HepG2 (cell line): Measurements from ENCODE around the gene STK39. TPM values are rescaled to one million over a fixed set of nuclear protein-coding genes. Genes with fewer than 3 reads are reported as not detected.

ENCODE experiments used
- BRCA1 ChIP-seq: sonication (generic); formaldehyde crosslinking; IDR thresholded peaks from 2 replicates; pipeline ENCODE4 v1.4.0; 2020; ENCODE audit warnings: missing genetic modification reagents
- CREBL2 ChIP-seq: sonication (generic); formaldehyde crosslinking; IDR thresholded peaks from 2 replicates; pipeline ENCODE4 v1.8.1; 2023; ENCODE audit warnings: missing genetic modification reagents, mild to moderate bottlenecking, borderline replicate concordance
- CTCF ChIP-seq: sonication (generic); formaldehyde crosslinking; IDR thresholded peaks from 2 replicates; pipeline ENCODE4 v1.5.0; 2020; ENCODE audit warnings: mild to moderate bottlenecking, missing genetic modification reagents, moderate library complexity
- EHMT2 ChIP-seq: fragments of 200-600 bp; sonication (generic); IDR thresholded peaks from 2 replicates; pipeline ENCODE4 v1.7.0; 2017; ENCODE audit warnings: antibody characterized with exemption, low read depth, low read length, borderline replicate concordance
- GTF3A ChIP-seq: sonication (generic); formaldehyde crosslinking; conservative IDR thresholded peaks from 2 replicates; pipeline ENCODE4 v1.4.0; 2020; ENCODE audit warnings: mild to moderate bottlenecking, missing genetic modification reagents
- MEIS2 ChIP-seq: sonication (generic); formaldehyde crosslinking; IDR thresholded peaks from 2 replicates; pipeline ENCODE4 v1.9.0; 2021; ENCODE audit warnings: mild to moderate bottlenecking, missing genetic modification reagents
- MTA1 ChIP-seq: sonication (generic); formaldehyde crosslinking; IDR thresholded peaks from 2 replicates; pipeline ENCODE4 v1.4.0; 2020; ENCODE audit warnings: missing genetic modification reagents, mild to moderate bottlenecking, borderline replicate concordance
- NFKBIZ ChIP-seq: IDR thresholded peaks from 2 replicates; pipeline ENCODE4 v1.6.1; 2018; ENCODE audit warnings: missing genetic modification reagents, missing compliant biosample characterization
- REST ChIP-seq, 2 experiments: IDR thresholded peaks; 2 replicates each; pipeline ENCODE4 v1.6.1; 2011 to 2012; ENCODE audit warnings: low read length in 2 of 2, borderline replicate concordance in 1 of 2, low read depth in 1 of 2, mild to moderate bottlenecking in 1 of 2, moderate library complexity in 1 of 2
- SOX6 ChIP-seq, 2 experiments: fragments of 450-650 bp in 1 of 2; sonication (generic) in 1 of 2; formaldehyde crosslinking in 1 of 2; IDR thresholded peaks; 2 replicates each; pipeline versions ENCODE4 v1.4.0 to v1.6.1; 2017 to 2020; ENCODE audit warnings: antibody characterized with exemption in 1 of 2, mild to moderate bottlenecking in 1 of 2, missing genetic modification reagents in 1 of 2
- ZNF260 ChIP-seq: sonication (generic); formaldehyde crosslinking; IDR thresholded peaks from 2 replicates; pipeline ENCODE4 v1.4.0; 2020; ENCODE audit warnings: missing genetic modification reagents, low read depth, mild to moderate bottlenecking, borderline replicate concordance
- ZNF3 ChIP-seq: IDR thresholded peaks from 2 replicates; pipeline ENCODE4 v1.7.0; 2017; ENCODE audit warnings: inconsistent platforms
- ZNF558 ChIP-seq: sonication (generic); formaldehyde crosslinking; IDR thresholded peaks from 2 replicates; pipeline ENCODE4 v1.9.0; 2022; ENCODE audit warnings: mild to moderate bottlenecking, missing genetic modification reagents, borderline replicate concordance
- ZNF567 ChIP-seq: sonication (generic); formaldehyde crosslinking; IDR thresholded peaks from 2 replicates; pipeline ENCODE4 v1.8.1; 2023; ENCODE audit warnings: mild to moderate bottlenecking, missing genetic modification reagents, borderline replicate concordance
- ZNF619 ChIP-seq: sonication (generic); formaldehyde crosslinking; IDR thresholded peaks from 2 replicates; pipeline ENCODE4 v1.4.0; 2020; ENCODE audit warnings: mild to moderate bottlenecking, missing genetic modification reagents
- ZNF646 ChIP-seq: sonication (generic); formaldehyde crosslinking; IDR thresholded peaks from 2 replicates; pipeline ENCODE4 v1.9.0; 2021; ENCODE audit warnings: mild to moderate bottlenecking, missing genetic modification reagents
- polyA plus RNA-seq, 8 experiments: library from polyadenylated mRNA; depleted of rRNA in 3 of 8; stranded (reverse) in 7 of 8; unstranded in 1 of 8; fragments of >200 nt; fragmentation: Illumina TruSeq in 4 of 8; extraction: Trizol in 4 of 8; gene quantifications; 2 replicates each; pipeline versions ENCODE4 v1.2.1 to v1.2.3, GENCODE V29; 2011 to 2016; ENCODE audit warnings: low read depth in 4 of 8, missing spikeins in 1 of 8, mixed read lengths in 1 of 8; ENCODE audit not compliant: insufficient read depth in 1 of 8
- total RNA-seq, 5 experiments: library from RNA; depleted of rRNA; stranded (reverse); fragments of >200 nt; fragmentation: Illumina TruSeq; extraction: Trizol; gene quantifications; 2 replicates each; pipeline ENCODE4 v1.2.3, GENCODE V29; 2016; ENCODE audit warnings: low read depth in 1 of 5

Gene STK39
- total and polyA plus RNA-seq, 2 of the 13 experiments (the other 11 are each of a cell fraction or from before 2014, with no cell fraction given): 27.3 to 38.4 TPM

- TF ChIP-seq REST (IDR thresholded peaks at IDR 0.05; ENCODE audit: borderline replicate concordance in 1 of 2, low read depth in 1 of 2, low read length in 2 of 2): peak in 1 of 2 experiments; percentile 77; a peak in 2 of 4 replicates
- TF ChIP-seq EHMT2: peak; percentile 91; the same call in 1 of the 2 replicates
- TF ChIP-seq MEIS2 (CRISPR knock-in tag): peak; percentile 62; the same call in 1 of the 2 replicates
- TF ChIP-seq ZNF567 (CRISPR knock-in tag): no peak; the same call in 1 of the 2 replicates
- no peak for TF ChIP-seq CTCF (CRISPR knock-in tag)
- no peak for TF ChIP-seq ZNF619 (CRISPR knock-in tag)
- 0 out of 2 replicates have a peak, but pooled peaks have one; percentile 25 for TF ChIP-seq ZNF3 (CRISPR knock-in tag)
- TF ChIP-seq GTF3A (CRISPR knock-in tag): 0 out of 2 replicates have a peak, but pooled peaks have one; percentile 81
- TF ChIP-seq SOX6 (IDR thresholded peaks at IDR 0.05): no peak
- TF ChIP-seq SOX6 (CRISPR knock-in tag; IDR thresholded peaks at IDR 0.05): peak; percentile 93
- no peak for TF ChIP-seq BRCA1
- TF ChIP-seq ZNF558: no peak
- TF ChIP-seq CREBL2 (CRISPR knock-in tag): no peak
- TF ChIP-seq NFKBIZ (CRISPR knock-in tag): peak; percentile 25; the same call in 1 of the 2 replicates
- TF ChIP-seq MTA1 (CRISPR knock-in tag): peak; percentile 30; the same call in 1 of the 2 replicates
- no peak for TF ChIP-seq ZNF260
- TF ChIP-seq ZNF646 (CRISPR knock-in tag): no peak
Observed at GRCh38 chr2:168190590-168191336, 56.6 kb downstream of the STK39 start (continued).
